SK-N-MC (cell line): Measurements from ENCODE around the gene PTGDS.

Source experiments
- EZH2 ChIP-seq: fragments of 200-600 bp; sonication (generic); IDR thresholded peaks from one replicate; pipeline ENCODE4 v1.6.1; 2017; ENCODE audit warnings: antibody characterized with exemption
- FOXP2 ChIP-seq: optimal IDR thresholded peaks from 2 replicates; pipeline ENCODE3; 2011; ENCODE audit warnings: mild to moderate bottlenecking, moderate library complexity; ENCODE audit not compliant: insufficient read depth; ENCODE audit errors: extremely low read length, control extremely low read depth
- POLR2AphosphoS5 ChIP-seq: IDR thresholded peaks from 2 replicates; pipeline ENCODE4 v1.6.1; 2012; ENCODE audit warnings: mild to moderate bottlenecking, low read depth, low read length, borderline replicate concordance

GRCh38 chr9:136950656-136951276 is 26.5 kb upstream of the PTGDS start:
- TF ChIP-seq POLR2AphosphoS5 (no peak), EZH2 (no peak), FOXP2 (no peak)
